Stimulated activated naive CD8-positive, alpha-beta T cell treated with anti-CD3 and anti-CD28 coated beads, Interleukin-15, amount 100 ng/mL, for 72 hours (primary cell): ENCODE data around the gene LHCGR.

Experiments used
- ATAC-seq: fragments of 150-1000 bp; cut with Tn5 transposase; 2 replicates; pipeline ENCODE4 v1.10.0; 2021; ENCODE audit warnings: mild to moderate bottlenecking, moderate library complexity
- DNase-seq, 2 donors: peaks; one replicate each; pipeline ENCODE4 v3.0.0; 2021 to 2022
- H3K27ac Mint-ChIP-seq, 2 donors: one replicate each; pipeline ENCODE4 v1.8.0; 2022; ENCODE audit warnings: mild to moderate bottlenecking in 2 of 2, mixed read lengths in 2 of 2, moderate library complexity in 2 of 2
- H3K27me3 Mint-ChIP-seq: one replicate; pipeline ENCODE4 v1.8.0; 2022; ENCODE audit warnings: mixed read lengths
- H3K4me1 Mint-ChIP-seq: one replicate; pipeline ENCODE4 v1.8.0; 2022; ENCODE audit warnings: mild to moderate bottlenecking, mixed read lengths
- H3K4me3 Mint-ChIP-seq, 2 donors: one replicate each; pipeline ENCODE4 v1.8.0; 2022; ENCODE audit warnings: mild to moderate bottlenecking in 2 of 2, mixed read lengths in 2 of 2, moderate library complexity in 1 of 2
- H3K9me3 Mint-ChIP-seq, 2 donors: one replicate each; pipeline ENCODE4 v1.8.0; 2022; ENCODE audit warnings: mixed read lengths in 2 of 2

The LHCGR gene

DNA sequence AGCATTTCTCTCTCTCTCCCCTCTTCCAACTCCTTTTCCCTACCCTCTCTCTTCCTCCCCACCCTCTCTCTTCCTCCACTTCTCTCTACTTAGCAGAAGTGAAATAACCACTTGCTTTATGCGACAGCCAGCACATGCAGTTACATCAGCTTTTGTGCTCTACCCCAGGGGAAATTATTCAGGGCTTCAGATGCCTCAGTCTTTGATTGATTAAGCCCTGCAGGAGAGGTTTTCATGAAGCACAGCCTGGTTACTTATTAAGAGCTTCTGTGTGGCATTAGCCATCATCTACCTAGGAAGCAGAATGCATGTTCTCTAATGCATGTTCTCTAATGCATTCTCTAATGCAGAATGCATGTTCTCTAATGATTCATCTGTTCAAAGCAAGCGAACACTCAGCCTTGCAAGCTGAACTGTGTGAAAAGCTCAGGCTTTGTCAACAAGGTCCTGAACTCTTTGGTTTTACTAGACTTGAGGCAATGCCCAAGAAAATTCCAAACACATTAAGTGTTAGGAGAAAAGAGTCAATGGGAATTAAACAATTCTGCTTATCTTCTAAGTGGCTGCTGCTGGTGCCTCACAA is 56.1 kb downstream of the LHCGR start:
- no peak for DNase-seq
- Mint-ChIP-seq H3K27me3 (no peaks in the 10 kb centered on the region), H3K4me3 (no peak overlapping the region), H3K27ac (no peak overlapping the region), H3K9me3 (peaks cover 0 to 3% of the 10 kb centered on the region in 2 donors), H3K4me1 (no peaks in the 10 kb centered on the region)
- no peak for ATAC-seq

DNA sequence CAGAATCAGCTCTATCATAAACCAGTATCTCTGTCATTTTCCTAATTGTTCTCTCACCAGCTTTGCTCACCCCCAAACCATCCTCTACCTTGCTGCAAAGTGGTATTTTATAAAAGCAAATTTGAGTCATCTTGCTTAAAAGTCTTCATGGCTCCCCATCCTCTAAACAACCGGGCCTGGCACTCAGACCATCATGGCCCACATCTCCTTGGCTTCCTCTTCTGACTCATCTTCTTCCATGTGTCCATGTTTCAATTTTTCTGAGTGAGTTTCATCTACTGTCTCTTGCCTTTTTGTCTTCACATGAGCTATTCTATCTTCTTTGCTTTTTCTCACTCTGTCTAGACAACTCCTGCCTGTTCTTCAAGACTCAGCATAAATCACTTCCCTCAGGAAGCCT is 58.6 kb downstream of the LHCGR start:
- no peak for ATAC-seq
- Mint-ChIP-seq H3K9me3 (no peaks in the 10 kb centered on the region), H3K27me3 (no peaks in the 10 kb centered on the region), H3K4me3 (no peak overlapping the region), H3K27ac (no peak overlapping the region), H3K4me1 (no peaks in the 10 kb centered on the region)
- DNase-seq: no peak

DNA sequence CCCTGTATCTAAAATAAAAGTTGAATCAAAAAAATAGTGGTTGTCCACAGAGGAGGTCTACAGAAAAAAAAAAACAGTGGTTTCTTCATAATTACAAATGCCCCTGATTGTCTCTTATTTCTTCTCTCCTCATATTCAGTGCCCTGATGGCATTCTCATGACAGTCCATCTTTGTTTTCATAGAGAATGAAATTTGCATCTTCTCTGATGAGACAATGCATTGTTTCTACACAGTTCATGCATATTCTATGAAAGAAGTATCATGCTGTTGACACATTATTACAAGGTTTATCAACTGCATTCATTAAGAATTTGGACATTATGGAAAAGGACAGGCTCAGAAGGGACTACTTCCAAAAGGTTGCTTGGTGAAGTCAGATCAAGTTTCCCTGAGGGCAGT is 59.5 kb downstream of the LHCGR start:
- Mint-ChIP-seq H3K4me3 (no peak overlapping the region), H3K4me1 (no peaks in the 10 kb centered on the region), H3K9me3 (no peaks in the 10 kb centered on the region), H3K27me3 (no peaks in the 10 kb centered on the region), H3K27ac (no peak overlapping the region)
- no peak for ATAC-seq
- DNase-seq: no peak

DNA sequence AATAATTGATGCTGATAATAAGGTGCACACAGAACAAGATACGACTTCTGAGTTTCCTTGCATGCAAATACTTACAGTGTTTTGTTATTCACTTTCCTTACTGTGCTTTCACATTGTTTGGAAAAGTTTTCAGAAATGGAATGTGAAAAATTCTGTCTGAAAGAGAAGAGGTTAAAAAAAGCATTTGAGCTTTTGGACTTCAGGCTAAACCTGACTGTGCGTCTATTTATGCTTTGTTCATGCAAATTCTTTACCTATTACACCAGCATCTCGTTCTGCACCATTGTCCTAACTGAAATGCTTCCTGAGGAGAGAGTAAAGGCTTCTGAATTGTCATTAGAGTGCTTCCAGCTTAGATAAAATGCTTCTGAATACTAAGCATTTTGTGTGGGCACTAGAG is 61.4 kb downstream of the LHCGR start:
- Mint-ChIP-seq H3K9me3 (no peaks in the 10 kb centered on the region), H3K27ac (no peak overlapping the region), H3K4me3 (no peak overlapping the region), H3K27me3 (no peaks in the 10 kb centered on the region), H3K4me1 (no peaks in the 10 kb centered on the region)
- ATAC-seq (no peak), DNase-seq (no peak)

DNA sequence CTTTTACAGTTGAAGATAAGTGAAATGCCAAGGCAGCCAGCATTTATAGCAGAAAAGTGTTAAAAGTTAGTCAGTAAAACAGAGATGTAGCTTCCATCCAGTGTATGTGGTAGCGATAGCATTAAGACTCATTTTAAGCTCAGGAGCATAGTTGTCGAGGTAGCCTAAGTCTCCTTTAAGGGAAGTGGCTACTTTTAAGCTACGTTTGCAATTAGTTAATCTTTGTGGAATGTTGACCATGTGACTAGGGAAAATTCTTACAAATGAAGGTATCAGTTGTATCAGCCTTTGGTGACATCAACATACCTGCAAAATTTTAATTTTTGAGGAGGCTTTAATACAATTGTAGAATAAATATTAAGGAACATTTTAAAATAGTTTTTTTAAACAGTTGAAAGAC is 61.9 kb downstream of the LHCGR start:
- H3K4me3 Mint-ChIP-seq: no peak overlapping the region
- ATAC-seq (no peak), DNase-seq (no peak)
- H3K9me3 Mint-ChIP-seq: no peaks in the 10 kb centered on the region
- no peaks in the 10 kb centered on the region for H3K27me3 Mint-ChIP-seq
- H3K4me1 Mint-ChIP-seq: no peaks in the 10 kb centered on the region
- no peak overlapping the region for H3K27ac Mint-ChIP-seq

DNA sequence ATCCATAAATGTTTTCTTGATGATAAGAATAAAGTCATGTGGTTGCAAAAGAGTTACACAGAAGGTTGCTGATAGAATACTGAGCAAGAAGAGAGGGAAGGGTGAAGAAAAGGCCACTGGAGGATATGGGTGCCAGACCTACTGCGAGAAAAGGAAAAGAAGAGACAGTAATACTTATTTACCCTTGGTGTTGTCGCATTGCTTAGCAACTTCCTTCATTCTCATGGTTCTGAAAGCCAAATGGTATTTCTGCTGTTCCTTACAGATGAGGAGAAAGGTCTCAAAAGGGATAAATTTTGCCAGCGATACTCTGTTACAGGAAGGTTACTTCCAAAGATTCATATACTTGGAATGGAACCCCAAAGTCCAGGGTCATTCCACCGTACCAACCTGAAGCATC is 62.5 kb downstream of the LHCGR start:
- ATAC-seq: no peak
- Mint-ChIP-seq H3K27ac (no peak overlapping the region), H3K4me1 (no peaks in the 10 kb centered on the region), H3K27me3 (no peaks in the 10 kb centered on the region), H3K9me3 (no peaks in the 10 kb centered on the region), H3K4me3 (no peak overlapping the region)
- no peak for DNase-seq

DNA sequence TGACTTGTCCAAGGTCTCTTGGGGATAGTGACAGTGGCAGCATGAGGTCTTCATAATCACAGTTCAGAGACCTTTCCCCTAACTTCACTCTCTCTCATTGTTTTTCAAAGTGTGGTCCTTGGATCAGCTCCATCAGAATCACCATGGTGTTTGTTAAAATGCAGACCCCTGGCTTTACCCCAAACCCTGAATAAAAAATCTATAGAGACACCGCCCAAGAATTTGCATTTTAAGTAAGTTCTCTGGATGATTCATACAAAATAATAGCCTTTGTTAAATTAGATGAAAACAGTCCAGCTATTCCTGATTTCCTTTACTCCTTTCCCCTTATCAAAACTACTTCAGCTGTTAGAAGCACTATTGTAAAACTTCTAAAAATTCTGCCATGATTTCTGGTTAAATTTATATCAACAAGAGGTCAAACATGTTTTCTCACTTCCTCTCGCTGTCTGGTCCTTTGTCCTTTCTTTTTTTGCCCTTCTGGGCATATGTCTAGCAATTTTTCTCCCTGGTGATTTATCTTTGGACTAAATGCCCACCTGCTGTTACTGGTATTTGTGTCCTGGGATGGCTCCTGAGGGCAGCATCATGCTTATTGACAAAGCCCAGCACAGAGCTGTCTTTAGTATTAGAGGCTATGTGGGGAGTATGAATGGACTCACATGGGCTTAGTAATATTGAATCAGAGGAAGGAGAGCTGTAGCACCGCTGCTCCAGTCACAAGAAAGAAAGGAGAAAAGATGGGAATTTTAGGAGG is 63.4 kb downstream of the LHCGR start:
- H3K4me1 Mint-ChIP-seq: no peaks in the 10 kb centered on the region
- DNase-seq (no peak), ATAC-seq (no peak)
- H3K9me3 Mint-ChIP-seq: no peaks in the 10 kb centered on the region
- H3K27me3 Mint-ChIP-seq: no peaks in the 10 kb centered on the region
- H3K4me3 Mint-ChIP-seq: no peak overlapping the region
- no peak overlapping the region for H3K27ac Mint-ChIP-seq

DNA sequence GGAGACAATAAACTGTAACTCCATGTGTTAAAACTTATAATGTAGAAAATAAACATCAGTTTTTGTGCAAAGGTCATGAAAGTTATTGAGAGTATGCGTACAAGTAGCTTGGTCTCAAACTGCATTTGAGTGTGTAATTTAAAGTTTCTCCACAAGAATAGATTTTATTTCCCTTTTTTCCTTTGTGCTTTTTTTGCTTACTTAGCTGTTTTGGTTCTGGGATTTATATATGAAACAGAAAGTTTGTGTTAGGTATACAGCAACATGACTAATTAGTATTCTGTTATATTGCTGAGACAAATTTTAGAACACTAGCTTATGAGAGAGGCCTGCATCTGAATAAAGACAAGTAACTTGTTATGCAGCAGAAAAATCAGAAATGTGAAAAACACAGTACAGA is 70.4 kb downstream of the LHCGR start:
- ATAC-seq (no peak), DNase-seq (no peak)
- H3K27ac Mint-ChIP-seq: no peak overlapping the region
- H3K9me3 Mint-ChIP-seq: no peaks in the 10 kb centered on the region
- H3K4me3 Mint-ChIP-seq: no peak overlapping the region
- H3K27me3 Mint-ChIP-seq: peaks cover 4% of the 10 kb centered on the region
- H3K4me1 Mint-ChIP-seq: no peaks in the 10 kb centered on the region

DNA sequence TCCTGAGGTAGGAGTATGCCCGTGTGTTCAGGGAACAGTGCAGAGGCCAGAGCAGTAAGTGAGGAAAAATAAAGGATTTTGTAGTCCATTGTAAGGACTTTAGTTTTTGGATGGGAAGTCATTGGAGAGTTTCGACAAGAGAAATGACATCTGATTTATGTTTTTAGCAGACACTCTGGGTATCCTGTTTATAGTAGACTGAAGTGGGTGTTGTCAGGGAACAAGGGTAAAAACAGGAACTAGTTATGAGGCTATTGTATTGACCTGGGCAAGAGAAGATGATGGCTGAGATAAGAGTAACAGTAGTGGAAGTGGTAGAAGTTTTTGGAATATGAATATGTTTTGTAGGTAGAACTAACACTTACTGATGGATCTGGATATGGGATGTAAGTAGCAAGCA is 78.1 kb downstream of the LHCGR start:
- H3K27ac Mint-ChIP-seq: no peak overlapping the region
- H3K4me1 Mint-ChIP-seq: no peaks in the 10 kb centered on the region
- H3K9me3 Mint-ChIP-seq: no peaks in the 10 kb centered on the region
- ATAC-seq (no peak), DNase-seq (no peak)
- no peak overlapping the region for H3K4me3 Mint-ChIP-seq
- peaks cover 17% of the 10 kb centered on the region for H3K27me3 Mint-ChIP-seq

DNA sequence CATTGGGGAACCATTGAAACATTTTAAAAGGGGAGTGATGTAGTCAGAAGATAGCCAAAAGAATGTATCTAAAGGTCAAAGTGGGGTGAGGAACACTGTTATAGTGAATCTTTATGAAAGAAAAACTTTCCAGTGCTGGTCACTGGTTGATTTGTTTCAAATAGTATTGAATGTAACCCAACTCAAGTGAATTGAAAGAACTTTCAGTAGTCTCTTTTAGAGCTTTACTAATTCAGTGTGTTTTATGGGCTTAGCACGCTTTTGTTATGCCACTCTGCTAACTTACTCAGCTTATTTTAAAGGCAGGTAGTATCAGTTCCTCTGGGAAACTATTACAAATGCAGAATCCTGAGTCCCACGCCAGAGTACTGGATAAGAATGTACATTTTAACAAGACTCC is 80.6 kb downstream of the LHCGR start:
- Mint-ChIP-seq H3K4me1 (no peaks in the 10 kb centered on the region), H3K27me3 (peaks cover 11% of the 10 kb centered on the region), H3K9me3 (no peaks in the 10 kb centered on the region), H3K27ac (no peak overlapping the region), H3K4me3 (no peak overlapping the region)
- DNase-seq (no peak), ATAC-seq (no peak)

DNA sequence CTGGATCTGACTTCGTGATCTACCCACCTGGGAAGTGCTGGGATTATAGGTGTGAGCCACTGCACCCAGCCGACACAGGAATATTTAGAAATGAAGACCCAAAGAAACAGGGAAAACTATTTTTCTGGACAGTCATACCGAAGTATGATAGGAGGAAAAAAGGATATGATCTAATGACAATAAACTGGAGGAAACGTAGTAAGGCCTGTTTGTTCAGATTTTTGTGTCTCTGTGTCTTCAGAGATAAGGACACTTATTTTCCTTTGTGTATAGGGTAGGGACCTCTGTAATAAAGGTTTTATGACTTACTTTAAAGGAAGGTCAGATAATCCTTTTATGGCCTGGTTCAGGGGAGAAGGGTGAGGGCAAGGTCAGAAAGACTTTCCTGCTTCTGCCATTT is 81.9 kb downstream of the LHCGR start:
- Mint-ChIP-seq H3K27ac (no peak overlapping the region), H3K9me3 (no peaks in the 10 kb centered on the region), H3K27me3 (peaks cover 8% of the 10 kb centered on the region), H3K4me1 (no peaks in the 10 kb centered on the region), H3K4me3 (no peak overlapping the region)
- DNase-seq (no peak), ATAC-seq (no peak)

DNA sequence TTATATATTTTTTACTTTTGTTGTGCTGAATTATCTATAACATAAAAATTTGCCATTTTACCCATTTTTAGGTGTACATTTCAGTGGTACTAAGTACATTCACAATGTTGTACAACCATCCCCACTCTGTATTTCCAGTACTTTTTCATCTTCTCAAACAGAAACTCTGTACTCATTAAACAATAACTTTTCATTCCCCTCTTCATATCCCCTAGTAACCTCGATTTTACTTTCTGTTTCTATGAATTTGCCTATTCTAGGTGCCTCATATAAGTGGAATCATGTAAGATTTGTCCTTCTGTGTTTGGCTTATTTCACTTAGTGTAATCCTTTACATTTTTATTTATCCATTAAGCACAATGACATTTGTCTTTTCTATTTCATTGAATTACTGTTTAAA is 86.5 kb downstream of the LHCGR start:
- Mint-ChIP-seq H3K4me3 (no peak overlapping the region), H3K27me3 (peaks cover 9% of the 10 kb centered on the region), H3K9me3 (peaks cover 0 to 5% of the 10 kb centered on the region in 2 donors), H3K4me1 (no peaks in the 10 kb centered on the region), H3K27ac (no peak overlapping the region)
- ATAC-seq (no peak), DNase-seq (no peak)

DNA sequence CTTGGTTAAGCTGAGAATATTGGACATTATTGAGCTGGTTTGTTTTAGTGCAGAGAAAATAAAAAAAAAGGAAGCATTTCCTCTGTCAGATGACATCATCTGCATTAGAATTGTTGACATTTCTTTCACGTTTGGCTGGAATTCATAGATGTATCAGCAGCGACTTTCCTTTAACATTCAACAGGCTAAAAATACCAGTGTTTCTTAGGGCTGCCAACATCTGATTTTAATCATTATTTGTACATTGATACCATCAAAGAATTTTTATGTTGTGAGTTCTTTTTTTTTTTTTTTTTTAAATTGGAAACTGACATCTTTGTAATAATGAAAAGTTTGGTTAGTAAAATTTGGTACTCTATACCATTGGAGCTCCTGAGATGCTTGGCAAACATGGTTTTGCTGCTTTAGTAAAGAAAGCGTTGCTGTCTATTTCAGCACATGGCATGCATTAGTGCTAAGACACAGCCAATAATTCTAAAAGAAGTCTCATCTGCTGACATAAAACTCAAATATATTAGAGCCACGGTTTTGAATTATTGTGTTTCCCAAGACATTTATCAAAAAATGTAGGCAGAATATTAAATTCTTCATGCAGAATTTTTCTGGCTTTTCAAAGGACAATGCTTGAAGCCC is 104.2 kb downstream of the LHCGR start:
- Mint-ChIP-seq H3K27me3 (no peaks in the 10 kb centered on the region), H3K4me3 (no peak overlapping the region), H3K27ac (no peak overlapping the region), H3K9me3 (no peaks in the 10 kb centered on the region), H3K4me1 (no peaks in the 10 kb centered on the region)
- DNase-seq: no peak
- no peak for ATAC-seq

DNA sequence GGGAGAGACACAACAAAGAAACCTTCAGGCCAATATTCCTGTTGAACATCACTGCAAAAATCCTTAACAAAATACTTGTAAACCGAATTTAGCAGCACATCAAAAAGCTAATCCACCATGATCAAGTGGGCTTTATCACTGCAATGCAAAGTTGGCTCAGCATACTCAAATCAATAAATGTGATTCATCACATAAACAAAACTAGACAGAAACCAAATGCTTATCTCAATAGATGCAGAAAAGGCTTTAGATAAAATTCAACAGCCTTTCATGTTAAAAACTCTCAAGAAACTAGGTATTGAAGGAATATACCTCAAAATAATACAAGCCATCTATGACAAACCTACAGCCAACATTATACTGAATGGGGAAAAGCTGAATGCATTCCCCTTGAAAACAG is 117.3 kb downstream of the LHCGR start:
- DNase-seq: no peak
- Mint-ChIP-seq H3K4me1 (no peaks in the 10 kb centered on the region), H3K4me3 (no peak overlapping the region), H3K9me3 (peaks cover 11 to 14% of the 10 kb centered on the region in 2 donors), H3K27me3 (peaks cover 27% of the 10 kb centered on the region), H3K27ac (no peak overlapping the region)
- ATAC-seq: no peak
